B cell (primary cell): ENCODE data around the gene H6PD.

Experiments used
- CTCF ChIP-seq: fragments of 200-600 bp; IDR thresholded peaks from one replicate; pipeline ENCODE4 v1.8.0; 2022; ENCODE audit warnings: antibody characterized with exemption, mild to moderate bottlenecking
- EZH2 ChIP-seq: IDR thresholded peaks from 2 replicates; pipeline ENCODE4 v1.6.1; 2012; ENCODE audit warnings: borderline replicate concordance, low read depth, mild to moderate bottlenecking, moderate library complexity, low read length; ENCODE audit not compliant: insufficient read depth, poor library complexity, severe bottlenecking

- TF ChIP-seq CTCF (no peak), EZH2 (no peak)
These were observed 21.8 kb upstream of the H6PD start for GRCh38 chr1:9212735-9213134.
